IPS-NIHi11 (cell line): Measurements from ENCODE around the gene RAP2A.
A peak's percentile ranks its signal among the peaks of the same experiment; 100 is the strongest.

ENCODE experiments used
- DNase-seq: peaks from one replicate; pipeline ENCODE4 v3.0.0; 2012; ENCODE audit warnings: mixed read lengths, low spot score

The RAP2A gene

DNA sequence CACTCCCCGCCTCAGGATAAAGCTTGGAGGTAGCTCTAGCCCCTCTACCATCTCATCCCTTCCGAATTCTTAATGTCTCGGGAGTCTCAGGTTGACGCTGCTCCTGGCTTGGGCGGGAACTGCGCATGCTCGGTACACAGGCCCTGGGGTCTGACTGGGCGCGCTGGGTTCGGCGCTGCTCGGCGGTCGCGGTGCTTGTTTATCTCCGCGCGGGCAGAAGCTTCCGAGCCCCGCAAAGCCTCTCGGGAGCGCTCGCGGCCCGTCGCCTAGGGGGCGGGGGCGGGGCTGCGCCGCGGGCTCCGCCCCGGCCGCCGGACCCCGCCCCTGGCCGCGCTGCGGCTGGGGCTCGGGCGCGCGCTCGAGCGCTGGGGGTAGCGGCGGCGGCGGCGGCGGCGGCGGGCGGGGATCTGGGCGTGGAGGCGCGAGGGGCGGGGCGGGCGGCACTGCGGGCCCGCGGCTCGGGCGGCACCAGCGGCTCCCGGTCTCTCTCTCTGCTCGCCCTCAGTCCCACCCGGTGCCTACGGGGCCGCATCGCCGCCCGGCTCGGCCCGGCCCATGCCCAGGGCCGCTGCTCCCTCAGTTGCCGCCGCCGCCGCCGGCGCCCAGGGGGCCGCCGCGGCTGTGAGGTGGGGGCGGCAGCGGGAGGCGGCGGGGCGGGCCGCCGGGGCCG lies at the start of gene RAP2A:
Gene RAP2A (plus strand): TSS at position 443 of the 670 bp plus-strand sequence. CDS start 302 bp downstream, outside the sequence.
- DNase-seq = peak; percentile 75

DNA sequence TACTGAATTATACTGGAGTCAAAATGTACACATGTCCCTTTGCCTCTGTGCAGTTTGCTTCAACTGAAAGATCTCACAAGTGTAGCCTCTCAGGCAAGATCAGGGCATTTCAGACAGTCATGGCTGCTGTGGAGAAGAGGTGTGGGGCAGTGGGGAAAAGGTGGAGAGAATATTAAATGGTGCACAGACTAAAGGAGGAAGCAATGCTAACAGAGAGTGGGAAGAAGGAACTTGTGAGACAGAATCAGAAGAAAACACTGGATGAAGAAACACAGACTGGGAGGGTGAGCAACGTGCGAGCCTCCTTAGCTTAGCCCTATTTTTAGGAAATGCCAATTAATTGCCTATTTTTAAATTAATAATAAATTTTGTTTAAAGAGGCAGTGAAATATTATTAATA lies 49.6 kb upstream of the RAP2A start:
- DNase-seq = no peak

DNA sequence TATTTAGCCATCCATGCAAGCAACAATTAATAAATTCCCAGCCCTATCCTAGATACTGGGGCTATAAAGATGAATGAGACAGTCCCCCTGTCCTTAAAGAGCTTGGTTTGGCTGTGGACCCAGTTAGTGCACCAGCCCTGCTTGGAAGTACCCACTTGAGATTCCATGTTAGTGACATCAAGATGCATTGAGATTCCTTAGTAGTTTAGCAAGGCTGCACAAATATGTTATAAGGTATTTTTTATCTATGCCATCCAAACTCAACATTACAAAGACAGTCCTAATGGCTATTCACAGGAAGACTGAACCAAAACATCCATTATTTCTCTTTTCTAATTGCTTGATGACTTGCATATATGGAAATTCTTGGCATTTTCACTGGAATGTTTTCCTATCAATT lies 48.8 kb upstream of the RAP2A start:
- DNase-seq = no peak

DNA sequence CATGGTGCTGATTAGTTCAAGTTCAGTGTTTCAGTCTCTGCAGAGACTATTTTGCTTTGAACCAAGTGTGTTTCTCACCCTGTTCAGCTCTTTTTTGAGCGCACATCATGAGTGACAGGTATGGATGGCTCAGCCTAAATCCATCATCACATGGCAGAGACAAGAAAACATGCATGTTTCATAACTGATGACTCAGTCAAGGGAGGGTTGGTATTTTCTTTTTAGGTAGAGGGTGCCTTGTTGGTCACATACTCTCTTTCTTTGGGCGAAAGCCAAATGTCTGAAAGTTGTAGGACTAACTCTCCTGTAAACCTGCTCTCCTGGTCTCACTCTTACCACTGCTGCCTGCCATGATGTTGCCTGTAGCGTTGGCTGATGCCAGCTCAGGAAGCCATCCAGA lies 48.1 kb upstream of the RAP2A start:
- DNase-seq = no peak

DNA sequence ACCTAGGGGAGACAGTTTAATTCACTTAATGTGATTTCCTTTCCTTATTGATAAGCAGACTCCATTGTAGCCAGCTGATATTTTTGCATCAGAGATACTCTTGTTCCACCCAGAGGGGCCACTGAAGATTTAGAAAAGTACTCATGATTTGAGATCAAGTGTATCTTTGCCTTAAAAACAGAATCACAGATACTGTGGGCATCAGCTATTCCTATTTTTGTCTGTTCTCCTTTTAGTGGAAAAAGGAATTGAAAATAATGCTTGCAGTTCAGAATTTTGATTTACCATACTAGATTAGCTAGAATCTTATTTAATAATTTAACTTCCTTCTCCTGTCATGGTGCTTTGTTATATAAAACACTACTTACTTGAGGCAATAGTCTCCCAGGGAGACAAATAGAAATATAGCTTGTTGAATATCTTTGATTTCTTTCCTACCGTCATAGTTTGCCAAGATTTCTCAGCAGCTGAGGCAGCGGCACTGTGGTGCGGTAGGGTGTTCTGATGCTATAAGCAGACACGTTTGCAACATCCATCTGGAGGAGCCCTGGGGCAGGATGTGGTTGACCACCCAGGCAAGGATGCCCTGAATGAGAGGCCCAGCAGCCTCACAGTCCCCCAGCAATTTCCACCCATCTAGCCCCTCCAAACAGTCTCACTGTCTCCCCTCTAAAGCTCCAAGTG lies 47.0 kb upstream of the RAP2A start:
- DNase-seq = no peak

DNA sequence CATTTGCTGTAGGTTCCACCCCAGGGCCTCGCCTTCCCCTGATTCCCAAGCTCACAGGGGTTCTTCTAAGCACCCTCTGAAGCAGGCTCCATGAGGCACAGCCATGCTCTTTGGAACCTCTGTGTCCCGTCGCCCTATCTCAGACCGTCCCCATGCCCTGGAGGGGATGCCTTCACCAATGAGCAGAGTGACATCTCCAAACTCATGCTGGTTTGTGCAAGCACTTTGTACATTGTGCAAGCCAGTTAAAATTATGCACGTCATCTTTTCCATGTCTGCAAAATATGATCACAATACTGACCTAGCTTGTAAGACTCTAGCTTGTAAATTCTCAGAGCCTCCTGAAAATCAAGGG lies 46.5 kb upstream of the RAP2A start:
- DNase-seq = no peak

DNA sequence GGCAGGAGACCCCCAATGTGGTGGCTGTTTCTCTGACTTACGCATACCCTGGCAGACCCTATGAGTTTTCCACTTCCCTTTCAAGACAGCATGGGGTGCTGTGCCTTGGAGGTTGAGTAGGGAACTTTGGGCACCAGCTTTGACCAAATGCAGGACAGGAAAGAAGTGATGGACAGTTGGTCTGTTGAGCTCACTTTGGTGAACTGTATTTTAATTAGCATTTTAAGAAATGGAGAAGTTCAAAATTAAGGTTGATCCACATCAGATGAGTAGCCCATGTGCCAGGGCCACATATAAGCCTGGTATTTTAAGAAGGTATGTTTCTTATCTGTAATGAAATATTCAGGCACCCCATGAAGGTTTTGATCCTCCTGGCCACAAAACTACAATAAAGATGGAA lies 46.1 kb upstream of the RAP2A start:
- DNase-seq = no peak

DNA sequence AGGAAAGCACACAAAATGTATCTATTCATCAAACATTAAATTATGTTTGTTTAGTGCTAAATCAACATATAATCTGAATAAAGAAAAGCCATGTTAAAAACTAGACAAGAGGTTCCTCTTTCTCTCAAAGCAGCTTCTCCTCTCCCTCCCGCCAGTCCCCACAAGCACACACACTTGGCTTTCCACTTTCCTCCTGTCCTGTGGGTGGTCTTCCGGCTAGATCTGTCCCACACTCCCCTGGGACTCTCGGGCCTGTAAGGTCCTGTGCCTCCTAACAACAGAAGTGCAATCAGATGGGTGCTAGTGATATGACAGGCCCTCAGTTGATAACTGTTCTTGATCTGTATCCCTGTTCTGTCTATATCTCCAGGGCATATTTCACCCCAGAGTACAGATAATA lies 45.6 kb upstream of the RAP2A start:
- DNase-seq = no peak

DNA sequence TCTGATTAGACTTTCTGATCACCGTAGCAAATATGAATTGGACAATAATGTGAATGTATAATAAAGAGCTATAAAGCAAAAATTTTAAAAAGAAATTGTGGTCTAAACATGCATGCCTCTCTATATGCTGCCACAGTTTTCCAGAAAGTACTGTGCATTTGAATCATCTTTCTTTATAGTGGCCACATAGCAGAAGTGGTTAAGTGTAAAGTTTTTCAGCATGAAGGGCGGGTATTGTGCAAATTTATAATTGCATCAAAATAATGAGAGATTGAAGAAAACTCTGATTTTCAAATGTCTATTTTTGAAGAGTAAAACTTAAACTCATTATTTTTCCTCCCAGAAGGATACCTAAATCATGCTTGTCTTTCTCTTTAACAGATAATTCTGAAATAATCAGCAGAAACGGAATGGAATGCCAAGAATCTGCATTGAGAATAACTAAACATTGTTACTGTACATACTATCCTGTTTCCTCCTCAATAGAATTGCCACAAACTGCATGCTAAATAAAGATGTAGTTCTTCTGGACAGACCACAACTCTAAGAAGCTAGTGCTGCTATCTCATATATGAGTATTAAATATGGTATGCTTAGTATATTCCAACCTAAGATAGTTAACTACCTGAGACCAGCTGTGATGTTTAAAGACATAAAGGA lies 42.9 kb upstream of the RAP2A start:
- DNase-seq = no peak

DNA sequence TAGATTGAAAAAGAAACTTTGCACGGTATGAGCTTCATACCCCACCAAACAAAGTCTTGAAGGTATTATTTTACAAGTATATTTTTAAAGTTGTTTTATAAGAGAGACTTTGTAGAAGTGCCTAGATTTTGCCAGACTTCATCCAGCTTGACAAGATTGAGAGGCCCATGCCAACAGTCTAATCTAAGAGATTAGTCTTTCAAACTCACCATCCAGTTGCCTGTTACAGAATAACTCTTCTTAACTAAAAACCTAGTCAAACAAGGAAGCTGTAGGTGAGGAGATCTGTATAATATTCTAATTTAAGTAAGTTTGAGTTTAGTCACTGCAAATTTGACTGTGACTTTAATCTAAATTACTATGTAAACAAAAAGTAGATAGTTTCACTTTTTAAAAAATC lies 41.9 kb upstream of the RAP2A start:
- no peak for DNase-seq

DNA sequence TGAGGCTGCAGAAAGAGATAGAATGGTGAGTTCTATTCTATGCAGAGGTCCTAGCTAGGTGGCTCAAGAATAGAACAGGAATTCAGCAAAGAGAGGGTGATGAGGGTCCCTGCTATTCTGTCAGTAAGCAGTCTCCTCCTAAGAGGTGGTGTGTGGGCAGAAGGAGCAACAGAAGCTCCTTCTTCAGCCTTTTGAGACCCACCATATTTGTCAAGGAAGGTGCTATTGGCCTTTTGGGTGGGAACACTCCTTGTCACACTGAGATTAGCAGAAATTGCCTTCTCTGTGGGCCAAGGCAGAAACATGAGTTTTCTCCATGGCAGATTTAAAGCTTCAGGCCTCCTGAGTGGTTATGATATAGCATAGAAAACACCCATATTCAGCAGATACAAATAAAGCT lies 39.4 kb upstream of the RAP2A start:
- DNase-seq = no peak

DNA sequence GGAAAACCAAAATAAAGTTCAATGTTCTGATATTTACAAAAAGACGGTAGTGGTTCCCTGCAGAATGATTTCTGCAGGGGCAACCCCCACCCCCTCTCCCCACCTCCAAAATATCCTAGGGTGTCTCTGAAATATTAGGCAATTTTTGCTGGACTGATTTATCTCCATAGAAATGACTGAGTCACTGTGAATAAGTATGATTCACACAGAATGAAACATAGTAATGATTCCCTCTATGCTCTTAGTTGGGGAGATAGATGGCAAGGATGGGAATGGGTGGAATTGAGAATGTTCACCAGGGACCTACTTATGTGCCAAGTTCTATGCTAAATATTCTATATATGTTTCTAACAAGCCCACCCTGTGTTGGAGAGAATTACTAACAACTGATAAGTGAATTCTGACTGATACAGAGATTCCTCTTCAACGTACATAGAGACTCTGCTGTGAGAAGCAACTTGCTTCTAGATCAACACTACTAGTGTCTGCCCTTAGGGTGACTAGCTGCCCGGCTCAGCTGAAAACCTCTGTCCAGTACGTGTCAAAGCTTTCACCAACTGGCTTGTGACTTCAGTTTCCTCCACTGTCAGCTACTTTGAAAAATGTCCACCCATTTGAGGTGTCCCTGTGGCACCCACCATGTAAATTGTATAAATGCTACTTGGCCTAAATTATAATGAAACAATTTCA lies 38.4 kb upstream of the RAP2A start:
- DNase-seq = no peak

DNA sequence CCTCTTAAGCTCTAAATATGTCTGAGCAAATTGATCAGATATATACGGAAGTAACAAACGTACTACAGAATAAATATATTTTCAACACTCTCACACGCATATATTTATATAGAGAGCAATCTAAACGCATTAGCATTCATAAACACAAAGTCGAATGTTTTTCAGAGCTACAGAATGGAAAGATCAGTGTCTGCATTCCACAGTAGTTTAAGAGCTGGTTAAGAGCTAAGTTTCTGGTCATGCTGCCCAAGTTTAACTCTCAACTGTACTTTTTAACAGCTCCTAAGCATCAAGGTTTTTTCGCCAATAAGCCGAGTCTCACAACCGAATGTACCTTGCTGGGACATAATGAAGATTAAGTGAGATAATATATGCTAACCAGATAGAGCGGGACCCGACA lies 36.7 kb upstream of the RAP2A start:
- no peak for DNase-seq

DNA sequence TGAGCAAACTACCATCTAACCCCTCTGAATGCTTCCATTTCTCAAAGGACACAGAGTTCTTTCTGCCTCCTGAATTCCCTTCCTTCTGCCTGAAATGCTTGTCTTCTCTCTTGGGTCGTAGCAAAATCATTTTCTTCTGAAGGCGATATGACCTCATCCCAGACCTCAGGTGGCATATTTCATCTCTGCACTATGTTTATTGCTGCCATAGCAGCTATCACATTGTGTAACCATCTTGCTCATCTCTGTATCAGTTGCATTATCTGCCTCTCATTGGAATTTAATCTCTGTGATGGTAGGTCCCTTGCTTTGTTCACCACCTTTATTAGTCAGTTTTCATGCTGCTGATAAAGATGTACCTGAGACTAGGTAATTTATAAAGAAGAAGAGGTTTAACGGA lies 32.5 kb upstream of the RAP2A start:
- DNase-seq = no peak

DNA sequence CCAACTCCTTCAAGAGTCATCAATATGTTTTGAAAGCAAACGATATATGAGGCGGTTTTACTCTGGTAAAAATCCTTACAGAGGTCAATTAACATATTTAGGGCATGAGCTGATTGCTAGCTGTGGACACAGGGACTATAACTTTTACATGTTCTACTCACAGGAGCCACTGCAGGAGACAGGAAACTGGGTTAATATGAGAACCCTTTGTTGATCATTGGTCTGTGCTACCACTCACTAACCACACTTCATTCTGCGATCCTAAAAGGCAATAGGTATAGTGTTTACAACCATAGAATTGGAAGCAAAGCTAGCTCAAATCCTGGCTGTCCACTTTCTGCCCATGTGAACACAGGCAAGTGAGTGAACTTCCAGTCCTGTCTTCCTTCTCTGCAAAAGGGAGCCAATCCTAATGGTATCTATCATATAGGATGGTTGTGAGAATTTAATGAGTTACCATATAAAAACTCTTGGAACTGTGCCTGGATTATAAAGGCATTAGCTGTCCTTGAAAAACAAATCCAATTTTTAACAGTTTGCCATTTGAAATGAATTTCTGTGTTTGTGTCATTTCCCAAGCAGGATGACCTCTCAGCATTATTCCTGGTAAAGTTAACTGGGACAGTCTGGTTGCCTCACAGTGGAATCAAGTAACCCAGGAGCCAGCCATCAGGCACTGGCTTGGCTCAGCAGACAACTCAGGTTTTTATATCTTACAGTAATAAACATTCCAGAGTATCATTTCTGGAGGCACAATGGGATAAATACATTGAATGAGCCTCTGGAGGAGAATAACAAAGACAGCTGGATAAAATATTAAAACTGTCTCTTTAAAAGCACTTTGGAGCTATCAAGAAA lies 29.8 kb upstream of the RAP2A start:
- no peak for DNase-seq

DNA sequence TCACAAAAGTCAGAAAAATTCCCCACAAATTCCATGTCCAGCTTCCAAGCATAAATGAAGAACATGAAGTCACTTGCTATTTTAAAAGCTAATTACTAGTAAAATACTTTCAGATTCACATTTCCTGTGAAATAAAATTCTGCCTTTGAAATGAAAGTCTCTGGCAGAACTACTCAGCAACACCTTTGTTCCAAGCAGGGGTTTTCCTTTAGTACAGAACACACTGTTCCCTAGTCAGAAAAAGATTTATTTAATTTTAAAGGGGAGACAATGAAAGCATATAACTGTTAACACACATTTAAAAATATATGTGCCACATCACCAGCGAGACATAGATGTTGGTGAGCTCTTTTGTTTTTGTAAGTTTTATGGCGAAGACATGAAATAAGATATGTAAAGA lies 26.4 kb upstream of the RAP2A start:
- no peak for DNase-seq

DNA sequence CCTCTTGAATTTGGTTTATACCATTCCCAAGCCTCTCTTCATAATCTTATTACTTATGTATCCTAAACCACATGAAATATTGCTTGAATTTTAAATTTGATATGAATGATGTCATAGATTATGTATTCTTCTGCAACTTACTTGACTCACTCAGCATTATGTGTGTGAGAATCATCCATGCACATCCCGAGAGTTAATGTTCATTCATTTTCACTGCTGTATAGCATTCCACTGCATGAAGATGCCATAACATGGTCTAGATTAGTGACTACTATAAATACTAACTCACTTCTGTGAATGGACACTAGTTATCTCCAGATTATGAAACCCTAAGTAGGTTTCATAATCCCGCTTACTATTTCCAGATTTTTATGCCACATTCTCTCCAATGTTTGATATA lies 25.0 kb upstream of the RAP2A start:
- no peak for DNase-seq

DNA sequence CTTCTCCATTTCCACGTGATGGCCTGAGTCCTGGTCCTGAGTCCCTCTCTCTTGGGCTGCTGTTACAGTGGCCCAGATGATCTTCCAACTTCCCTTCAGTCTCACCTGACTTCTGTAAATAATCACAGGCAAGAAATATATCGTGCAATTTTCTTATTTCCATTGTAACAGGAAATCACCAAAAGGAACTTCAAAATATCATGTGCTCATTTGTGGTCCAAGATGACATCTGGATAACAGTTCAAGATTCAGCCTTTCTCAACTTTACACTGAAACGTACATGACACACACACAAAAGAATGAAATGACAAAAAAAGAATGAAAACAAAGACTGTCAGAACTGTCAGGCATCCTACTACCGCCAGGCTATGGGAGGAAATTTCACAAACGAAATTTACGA lies 22.0 kb upstream of the RAP2A start:
- no peak for DNase-seq

DNA sequence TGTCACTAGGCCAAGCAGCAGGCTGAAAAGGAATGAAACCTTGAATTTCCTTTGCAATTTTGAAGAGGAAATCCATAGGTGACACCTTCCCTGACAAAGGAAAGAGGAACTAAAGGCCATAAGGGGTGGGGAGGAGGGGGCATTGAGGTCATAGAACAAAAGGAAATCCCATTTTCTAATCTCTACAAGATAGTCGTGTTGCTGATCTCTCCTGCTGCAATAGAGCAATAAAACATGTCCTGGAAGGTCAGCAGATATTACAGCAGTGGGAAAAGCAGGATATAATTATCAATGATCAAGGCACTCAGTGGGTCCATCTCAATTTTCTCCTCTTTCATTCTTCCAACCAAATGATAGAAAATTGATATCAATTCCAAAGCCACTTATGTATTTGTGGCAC lies 20.3 kb upstream of the RAP2A start:
- DNase-seq = no peak

DNA sequence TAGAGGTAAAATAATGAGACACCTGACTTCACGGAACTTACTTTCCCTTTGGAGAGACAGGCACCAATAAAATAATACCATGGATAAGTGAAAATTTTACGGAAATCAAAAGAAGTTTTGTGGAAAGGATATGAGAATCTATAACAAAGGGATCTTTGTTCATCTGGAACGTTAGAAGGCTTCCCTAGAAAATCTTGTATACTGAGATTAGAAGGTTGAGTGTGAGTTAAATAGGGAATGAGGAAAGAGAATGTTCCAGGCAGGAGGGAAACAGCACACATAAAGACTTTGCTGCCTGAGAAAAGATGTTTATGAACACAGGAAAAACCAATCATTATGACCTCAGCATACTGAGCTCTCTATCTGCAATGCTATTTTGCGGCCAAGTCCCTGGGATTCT lies 19.6 kb upstream of the RAP2A start:
- no peak for DNase-seq

DNA sequence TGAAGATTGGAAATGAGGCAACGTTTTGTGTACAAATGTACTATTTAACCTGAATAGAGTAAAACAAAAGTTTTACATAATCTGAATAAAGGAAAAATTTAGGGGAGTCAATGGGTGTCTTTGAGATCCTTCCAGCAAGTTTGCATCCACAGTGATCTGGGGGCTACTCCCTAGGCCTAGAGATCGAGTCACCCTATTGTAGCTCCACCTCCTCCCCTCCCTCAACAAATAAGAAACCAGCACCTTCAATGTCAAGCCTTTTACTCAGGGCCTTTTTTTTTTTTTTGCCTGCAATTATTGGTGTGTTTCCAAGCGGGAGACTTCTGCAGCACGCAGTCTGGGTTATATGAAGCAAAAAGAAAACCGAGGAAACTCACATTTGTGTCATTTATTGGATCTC lies 16.3 kb upstream of the RAP2A start:
- no peak for DNase-seq
